Testis (tissue), 2 donors: Measurements from ENCODE around the gene KCNIP2.

Experiments used
- POLR2A ChIP-seq: fragments of 450-650 bp; IDR thresholded peaks from one replicate; pipeline ENCODE4 v1.6.1; 2017; ENCODE audit warnings: antibody characterized with exemption, mild to moderate bottlenecking, moderate library complexity
- TF ChIP-seq, protein P1 (sequence below), 3 experiments: fragments of 450-650 bp in 2 of 3; fragments of 200-600 bp in 1 of 3; sonication (generic) in 1 of 3; IDR thresholded peaks; one replicate each; pipeline ENCODE4 v1.5.1; 2016 to 2019; ENCODE audit warnings: antibody characterized with exemption in 3 of 3, mild to moderate bottlenecking in 2 of 3, moderate library complexity in 1 of 3

- TF ChIP-seq POLR2A, result no peak
- TF ChIP-seq, protein P1, sequence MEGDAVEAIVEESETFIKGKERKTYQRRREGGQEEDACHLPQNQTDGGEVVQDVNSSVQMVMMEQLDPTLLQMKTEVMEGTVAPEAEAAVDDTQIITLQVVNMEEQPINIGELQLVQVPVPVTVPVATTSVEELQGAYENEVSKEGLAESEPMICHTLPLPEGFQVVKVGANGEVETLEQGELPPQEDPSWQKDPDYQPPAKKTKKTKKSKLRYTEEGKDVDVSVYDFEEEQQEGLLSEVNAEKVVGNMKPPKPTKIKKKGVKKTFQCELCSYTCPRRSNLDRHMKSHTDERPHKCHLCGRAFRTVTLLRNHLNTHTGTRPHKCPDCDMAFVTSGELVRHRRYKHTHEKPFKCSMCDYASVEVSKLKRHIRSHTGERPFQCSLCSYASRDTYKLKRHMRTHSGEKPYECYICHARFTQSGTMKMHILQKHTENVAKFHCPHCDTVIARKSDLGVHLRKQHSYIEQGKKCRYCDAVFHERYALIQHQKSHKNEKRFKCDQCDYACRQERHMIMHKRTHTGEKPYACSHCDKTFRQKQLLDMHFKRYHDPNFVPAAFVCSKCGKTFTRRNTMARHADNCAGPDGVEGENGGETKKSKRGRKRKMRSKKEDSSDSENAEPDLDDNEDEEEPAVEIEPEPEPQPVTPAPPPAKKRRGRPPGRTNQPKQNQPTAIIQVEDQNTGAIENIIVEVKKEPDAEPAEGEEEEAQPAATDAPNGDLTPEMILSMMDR (IDR thresholded peaks at IDR 0.05), result no peak
Measured at GRCh38 chr10:101778151-101778780, 65.3 kb downstream of the KCNIP2 start.
